ENCODE measurements around the gene APOA5.
"Not testable (repeated sequence)": the region's sequence is repeated elsewhere in the genome, so short reads cannot be mapped to it uniquely, and the experiment has no call there.

APOA5 gene

DNA sequence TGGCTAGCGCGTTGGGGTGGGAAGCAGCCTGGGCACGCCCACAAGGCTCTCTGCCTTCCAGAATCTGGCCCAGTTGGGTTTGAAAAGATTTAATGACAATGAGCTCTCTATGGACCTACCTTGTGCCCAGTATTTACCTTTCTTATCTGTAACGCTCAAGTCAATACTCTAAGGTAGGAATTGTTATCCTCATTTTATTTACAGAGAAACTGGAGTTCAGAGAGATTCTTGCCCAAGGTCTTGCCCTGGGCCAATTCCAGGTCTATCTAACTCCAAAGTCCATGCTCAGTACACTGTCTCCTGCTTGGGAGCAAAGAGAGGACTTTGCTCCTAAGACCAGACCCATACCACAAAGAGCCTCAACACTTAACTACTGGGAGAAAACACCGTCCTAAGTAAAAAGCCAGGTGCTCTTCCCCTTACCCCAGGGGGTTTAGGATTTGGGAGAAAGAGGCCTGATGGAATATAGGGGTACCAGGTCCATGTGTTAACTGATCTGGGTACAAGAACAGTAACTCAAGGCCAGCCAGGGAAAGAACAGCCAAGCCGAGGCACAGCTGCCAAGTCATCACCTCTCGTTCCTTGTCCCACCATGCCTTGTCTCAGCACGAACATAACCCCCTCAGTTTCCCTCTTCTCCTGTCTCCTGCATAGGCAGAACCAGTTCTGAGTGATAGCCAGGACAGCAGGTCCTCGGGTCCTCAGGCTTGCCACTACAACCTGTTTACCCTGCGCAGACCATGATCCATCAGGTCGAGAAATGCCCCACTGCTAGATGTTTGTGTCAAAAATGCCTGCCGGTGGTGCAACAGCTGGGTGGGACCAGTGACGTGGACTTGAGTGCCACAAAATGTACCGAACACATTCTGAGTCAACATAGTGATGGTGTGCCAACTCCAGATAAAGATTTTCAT, 16.8 kb upstream of the APOA5 start:
- no peak for DNase-seq
- in situ Hi-C loops (cut with HindIII; ENCODE audit: low pct_ligation_motif_present, low pct_unique_long_range_greater_than_20kb, low sequenced_read_pairs): no loop called here

DNA sequence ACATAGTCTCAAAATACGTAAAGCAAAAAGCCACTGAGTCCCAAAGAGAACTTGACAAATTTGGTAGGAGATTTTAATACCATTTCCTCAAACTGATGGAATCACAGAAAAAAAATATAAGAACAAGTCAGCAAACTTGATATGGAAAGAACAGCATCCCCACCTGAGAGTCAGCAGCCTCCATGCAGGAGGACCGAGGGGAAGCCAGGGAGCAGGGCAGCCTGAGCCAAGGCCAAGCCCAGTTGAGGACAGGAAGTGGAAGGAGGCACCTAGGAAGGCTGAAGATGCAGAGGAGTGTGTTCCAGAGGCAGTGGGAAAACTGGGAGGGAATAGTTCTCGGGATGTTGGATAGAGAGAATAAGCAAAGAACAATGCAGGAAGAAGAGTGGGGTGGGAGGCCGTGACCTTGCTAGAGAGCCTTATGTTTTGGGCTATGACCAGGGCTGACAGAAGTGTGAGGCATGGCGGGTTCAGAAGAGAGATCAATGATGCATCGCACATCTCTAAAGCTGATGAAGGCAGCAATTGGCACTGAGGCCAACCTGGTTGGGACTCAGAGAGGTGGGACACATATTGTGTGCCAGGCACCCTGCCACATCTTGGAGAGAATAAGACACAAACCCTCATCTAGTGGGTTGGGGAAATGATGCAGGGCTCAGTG, 16.1 kb upstream of the APOA5 start:
- in situ Hi-C loops (cut with HindIII; ENCODE audit: low pct_ligation_motif_present, low pct_unique_long_range_greater_than_20kb, low sequenced_read_pairs): no loop called here
- DNase-seq: no peak

DNA sequence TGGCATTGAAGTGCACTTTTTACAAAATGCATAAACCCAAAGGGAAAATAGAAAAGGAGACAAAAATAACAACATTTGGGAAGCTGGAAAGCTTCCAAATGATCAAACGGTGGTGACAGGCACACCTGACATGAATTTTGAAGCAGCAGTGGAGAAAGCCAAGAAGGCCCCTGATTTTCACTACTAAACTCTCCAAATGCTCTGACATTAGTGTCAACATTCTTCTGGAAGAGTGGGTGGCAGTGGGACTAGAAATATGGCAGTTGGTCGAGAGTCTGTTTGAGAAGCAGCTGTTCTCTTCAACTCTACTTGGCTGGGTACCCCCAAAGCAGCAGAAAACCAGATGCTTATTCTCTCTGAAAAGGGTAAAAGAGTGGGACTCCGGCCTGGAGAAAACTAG, 12.3 kb upstream of the APOA5 start:
- in situ Hi-C loops (cut with HindIII; ENCODE audit: low pct_ligation_motif_present, low pct_unique_long_range_greater_than_20kb, low sequenced_read_pairs): no loop called here

DNA sequence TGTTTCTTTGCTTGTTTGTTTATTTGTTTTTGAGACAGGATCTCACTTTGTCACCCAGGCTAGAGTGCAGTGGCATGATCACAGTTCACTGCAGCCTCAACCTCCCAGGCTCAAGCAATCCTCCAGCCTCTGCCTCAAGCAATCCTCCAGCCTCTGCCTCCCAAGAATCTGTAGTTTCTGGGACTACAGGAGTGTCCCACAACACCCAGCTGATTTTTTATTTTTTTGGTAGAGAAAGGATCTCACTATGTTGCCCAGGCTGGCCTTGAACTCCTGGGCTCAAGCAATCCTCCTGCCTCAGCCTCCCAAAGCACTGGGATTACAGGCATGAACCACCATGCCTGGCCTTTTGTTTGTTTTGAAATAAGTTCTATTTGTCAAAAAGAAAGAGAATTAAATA, 10.0 kb upstream of the APOA5 start:
- DNase-seq; in situ Hi-C loops (cut with HindIII; ENCODE audit: low pct_ligation_motif_present, low pct_unique_long_range_greater_than_20kb, low sequenced_read_pairs): not testable (repeated sequence)

More for the DNA sequence above, 12.3 kb upstream of the APOA5 start:
- DNase-seq: no peak

DNA sequence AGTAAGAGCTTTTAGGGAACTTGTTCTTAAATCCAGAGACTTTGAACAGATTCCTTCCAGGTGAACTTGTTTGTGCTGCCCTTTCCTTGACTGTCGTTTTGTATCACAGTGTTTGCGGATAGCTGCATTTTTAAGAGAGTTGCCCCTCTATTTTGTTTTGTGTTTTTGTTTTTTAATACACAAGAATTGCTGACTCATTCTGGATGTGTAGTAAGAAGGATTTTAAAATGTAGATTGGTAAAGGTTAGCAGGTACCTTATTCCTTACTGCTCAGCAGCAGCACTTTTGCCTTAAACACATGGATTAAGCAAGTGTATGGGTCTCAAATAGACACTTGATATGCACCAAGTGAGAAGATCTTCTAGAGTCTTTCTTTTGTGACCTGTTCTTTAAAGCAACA, 8.9 kb upstream of the APOA5 start:
- no peak for DNase-seq
- in situ Hi-C loops (cut with HindIII; ENCODE audit: low pct_ligation_motif_present, low pct_unique_long_range_greater_than_20kb, low sequenced_read_pairs): no loop called here

DNA sequence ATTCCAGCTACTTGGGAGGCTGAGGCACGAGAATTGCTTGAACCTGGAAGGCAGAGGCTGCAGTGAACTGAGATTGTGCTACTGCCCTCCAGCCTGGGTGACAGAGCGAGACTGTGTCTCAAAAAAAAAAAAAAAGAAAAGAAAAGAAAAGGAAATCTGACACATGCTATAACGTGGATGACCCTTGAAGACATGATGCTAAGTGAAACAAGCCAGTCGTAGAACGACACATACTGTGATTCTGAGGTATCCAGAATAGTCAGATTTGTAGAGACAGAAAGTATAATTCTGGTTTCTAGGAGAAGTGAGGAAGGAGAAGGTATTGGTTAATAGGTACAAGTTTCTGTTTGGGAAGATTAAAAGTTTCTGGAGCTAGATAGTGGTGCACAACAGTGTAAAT, 6.7 kb upstream of the APOA5 start:
- no peak for DNase-seq
- in situ Hi-C loops (cut with HindIII; ENCODE audit: low pct_ligation_motif_present, low pct_unique_long_range_greater_than_20kb, low sequenced_read_pairs): no loop called here

DNA sequence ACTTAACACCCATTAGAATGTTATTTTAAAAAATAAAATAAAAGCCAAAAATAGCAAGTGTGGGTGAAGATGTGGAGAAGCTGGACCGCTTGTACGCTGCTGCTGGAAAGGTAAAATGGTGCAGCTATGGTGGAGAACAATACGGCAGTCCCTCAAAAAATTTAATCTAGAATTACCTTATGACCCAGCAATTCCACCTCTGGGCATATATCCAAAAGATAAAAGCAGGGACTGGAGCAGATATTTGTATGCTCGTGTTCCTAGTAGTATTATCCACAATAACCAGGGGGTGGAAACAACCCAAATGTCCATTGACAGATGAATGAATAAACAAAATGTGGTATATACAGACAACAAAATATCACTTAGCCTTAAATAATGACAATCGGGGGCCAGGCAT, 6.1 kb upstream of the APOA5 start:
- no peak for DNase-seq
- in situ Hi-C loops (cut with HindIII; ENCODE audit: low pct_ligation_motif_present, low pct_unique_long_range_greater_than_20kb, low sequenced_read_pairs): no loop called here

DNA sequence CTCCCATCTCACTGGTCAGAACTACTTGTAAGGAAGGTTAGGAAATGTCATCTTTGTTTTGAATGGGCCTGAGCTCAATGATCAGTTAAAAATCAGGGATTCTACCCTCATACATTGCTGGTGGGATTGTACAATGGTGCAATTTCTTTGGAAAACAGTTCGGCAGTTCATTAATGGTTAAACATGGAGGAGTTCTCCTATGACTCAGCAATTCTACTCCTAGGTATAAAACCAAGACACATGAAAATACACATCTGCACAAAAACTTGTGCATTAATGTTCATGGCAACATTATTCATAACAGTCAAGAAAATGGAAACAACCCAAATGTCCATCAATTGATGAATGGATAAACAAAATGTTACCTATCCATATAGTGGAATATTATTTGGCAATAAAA, 4.9 kb upstream of the APOA5 start:
- in situ Hi-C loops (cut with HindIII; ENCODE audit: low pct_ligation_motif_present, low pct_unique_long_range_greater_than_20kb, low sequenced_read_pairs): no loop called here
- DNase-seq: no peak

DNA sequence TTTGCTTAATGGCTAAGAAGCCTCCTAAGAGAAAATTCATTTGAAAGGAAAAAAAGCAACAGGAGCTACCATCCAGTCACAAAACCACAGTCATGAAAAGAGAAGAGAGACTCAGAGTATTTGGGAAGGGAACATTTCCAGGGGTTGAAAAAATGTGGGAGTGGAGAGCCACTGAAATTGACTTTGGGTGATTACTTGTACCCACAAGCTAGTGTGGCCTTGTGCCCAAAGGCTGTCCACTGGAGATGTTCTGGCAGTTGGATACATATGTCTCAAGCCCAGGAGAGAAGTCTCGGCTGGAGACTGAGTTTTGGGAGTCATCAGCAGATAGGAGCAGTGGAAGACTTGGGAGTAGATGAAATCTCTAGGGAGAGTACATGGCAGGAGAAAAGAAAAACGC, 3.2 kb upstream of the APOA5 start:
- in situ Hi-C loops (cut with HindIII; ENCODE audit: low pct_ligation_motif_present, low pct_unique_long_range_greater_than_20kb, low sequenced_read_pairs): no loop called here
- DNase-seq: no peak

DNA sequence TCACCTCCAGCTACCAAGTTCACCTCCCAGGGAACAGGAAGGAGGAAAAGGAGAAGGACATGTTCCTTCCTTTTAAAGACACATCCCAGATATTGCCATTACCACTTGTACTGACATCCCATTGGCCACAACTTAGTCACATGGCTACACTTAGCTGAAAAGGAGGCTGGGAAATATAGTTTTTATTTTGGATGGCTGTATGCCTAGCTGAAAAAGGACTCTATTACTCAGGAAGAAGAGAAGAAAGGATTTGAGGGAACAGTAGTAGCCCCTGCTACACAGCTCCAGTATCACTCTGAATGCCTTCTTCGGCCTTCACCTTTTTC, 2.1 kb upstream of the APOA5 start:
- DNase-seq: peak; percentile 16
- in situ Hi-C loops (cut with HindIII; ENCODE audit: low pct_ligation_motif_present, low pct_unique_long_range_greater_than_20kb, low sequenced_read_pairs): no loop called here

DNA sequence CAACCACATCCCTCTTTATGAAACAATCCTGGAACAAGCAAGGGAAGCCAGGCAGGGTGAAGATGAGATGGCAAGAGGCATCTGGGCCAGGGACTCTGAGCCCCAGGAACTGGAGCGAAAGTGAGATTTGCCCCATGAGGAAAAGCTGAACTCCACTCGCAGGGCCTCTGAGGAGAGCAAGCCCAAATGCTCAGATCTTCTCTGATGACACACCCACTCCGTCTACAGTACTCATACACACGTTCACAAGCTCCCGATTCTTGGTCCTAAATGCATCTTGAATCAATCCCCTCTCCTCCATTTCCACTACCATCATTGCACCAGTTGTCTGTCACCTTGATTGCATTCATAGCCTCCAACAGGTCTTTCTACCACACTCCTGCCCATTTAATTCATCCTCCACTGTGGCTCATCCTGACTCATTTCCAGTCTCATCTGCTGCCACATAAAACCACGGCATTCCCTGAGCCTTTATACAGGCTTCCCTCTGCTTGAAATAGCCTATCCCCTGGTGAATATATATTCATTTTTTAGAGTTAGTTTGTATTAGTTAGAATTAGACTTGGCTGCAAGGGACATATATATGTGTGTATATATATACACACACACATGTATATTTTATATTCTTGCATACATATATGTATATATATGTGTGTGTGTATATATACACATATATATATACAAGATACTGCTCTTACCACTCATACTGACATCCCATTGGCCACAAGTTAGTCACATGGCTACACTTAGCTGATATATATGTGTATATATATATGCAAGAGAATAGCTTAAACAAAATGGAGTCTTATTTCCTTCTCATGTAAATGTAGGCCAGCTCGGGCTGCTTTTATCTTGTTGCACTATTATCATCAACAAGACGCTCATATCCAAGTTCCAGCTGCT, 1.4 kb upstream of the APOA5 start:
- DNase-seq: peak; percentile 67
- in situ Hi-C loops (cut with HindIII; ENCODE audit: low pct_ligation_motif_present, low pct_unique_long_range_greater_than_20kb, low sequenced_read_pairs): no loop called here

DNA sequence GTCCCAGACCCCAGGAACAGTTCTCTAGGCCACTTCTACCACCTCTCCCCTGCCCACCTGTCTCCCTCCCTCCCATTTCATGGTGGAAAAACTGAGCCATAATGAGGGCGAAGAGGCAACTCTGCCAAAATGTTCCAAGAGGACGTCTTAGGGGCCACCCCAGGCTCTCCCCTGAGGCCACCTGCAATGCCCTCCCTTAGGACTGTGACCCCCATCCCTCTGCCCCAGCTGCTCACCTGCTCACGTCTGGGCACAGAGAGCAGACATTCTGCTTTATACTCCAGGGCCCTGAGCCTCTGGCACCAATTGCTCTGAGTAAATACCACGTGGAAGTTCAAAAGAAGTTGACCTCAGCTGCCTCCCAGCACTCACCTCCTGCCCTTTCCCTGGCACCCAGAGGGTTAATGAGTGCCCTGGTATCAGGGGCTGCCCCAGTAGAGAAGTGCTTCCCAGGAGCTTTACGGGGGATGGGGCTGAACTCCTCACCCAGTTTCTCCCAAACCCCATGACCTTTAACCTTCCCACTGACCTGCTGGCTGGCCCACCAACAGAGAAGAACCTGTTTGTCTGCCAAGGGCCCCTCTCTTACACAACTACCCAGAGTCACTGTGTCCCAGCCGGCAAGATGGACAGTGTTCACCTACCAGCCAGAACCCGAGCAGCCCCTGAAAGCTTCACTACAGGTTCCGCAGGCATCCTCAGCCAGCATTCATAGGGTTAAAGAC, 627 bp upstream of the APOA5 start:
- DNase-seq: no peak
- in situ Hi-C loops (cut with HindIII; ENCODE audit: low pct_ligation_motif_present, low pct_unique_long_range_greater_than_20kb, low sequenced_read_pairs): no loop called here

DNA sequence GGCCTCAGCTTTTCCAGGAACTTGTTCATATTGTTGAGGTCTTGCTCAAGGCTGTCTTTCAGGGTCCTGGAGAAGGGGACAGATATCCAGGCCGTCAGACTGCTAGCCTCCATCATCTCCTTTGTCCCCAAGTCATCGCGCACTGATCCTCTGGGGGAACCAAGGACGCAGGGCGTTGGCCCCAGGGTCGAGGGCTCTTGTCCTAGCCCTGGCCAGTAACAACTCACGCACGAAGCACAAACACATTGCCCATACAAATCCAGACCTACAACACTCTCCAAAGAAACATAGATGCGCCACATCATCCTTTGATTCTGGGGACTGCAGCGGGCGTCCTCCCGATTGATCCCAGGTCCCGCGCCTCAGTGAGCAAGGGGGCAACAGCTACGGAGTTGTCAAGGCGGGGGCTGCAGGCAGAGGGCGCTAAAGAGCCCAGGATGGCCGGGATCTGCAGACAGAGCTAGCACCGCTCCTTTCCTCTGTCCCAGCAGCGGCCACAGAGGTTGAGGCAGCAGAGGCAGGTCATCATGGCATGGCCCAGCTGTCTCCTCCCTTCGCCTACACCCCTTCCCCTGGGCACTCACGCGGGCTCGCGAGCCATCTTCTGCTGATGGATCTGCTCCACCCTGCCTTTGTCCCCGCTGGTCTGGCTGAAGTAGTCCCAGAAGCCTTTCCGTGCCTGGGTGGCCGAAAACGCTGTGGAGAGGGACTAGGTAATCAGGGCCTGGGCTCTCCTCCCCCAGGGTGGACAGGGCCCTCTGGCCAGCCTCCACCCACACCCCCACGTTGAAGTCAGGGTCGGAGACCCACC, 472 bp downstream of the APOA5 start:
- in situ Hi-C loops (cut with HindIII; ENCODE audit: low pct_ligation_motif_present, low pct_unique_long_range_greater_than_20kb, low sequenced_read_pairs): no loop called here
- DNase-seq: peak; percentile 53

DNA sequence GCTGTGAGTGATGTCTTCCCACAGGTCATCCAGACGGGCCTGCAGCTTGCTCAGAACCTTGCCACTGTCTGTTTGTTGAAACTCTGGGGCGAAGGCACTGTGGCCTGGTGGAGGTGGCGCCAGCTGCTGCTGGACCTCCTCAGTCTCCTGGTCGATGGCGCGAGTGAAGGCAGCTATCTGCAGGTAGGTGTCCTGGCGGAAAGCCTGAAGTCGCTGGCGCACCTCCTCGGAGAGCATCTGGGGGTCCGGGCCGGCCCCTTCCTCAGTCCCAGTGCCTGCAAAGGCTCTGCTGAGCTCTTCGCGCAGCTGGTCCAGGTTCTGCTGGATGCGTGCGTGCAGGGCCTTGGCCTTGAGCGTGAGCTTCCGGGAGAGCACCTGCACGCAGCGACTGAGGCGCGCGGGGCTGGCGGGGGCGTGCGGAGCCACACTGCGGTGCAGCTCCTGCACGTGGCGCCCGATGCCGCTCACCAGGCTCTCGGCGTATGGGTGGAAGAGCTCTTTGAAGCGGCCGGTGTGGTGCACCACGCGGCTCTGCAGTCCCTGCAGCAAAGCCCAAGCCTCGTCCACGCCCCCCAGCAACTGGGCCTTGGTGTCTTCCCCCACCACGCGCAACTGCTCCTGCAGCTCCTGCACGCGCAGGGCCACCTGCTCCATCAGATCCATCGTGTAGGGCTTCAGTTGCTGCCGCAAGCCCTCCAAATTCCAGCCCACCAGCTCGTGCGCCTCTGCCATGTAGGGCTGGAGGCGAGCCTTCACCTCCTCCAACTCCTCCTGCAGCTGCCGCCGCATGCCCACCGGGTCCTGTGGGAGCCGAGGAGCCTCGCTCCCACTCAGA, 1.3 kb downstream of the APOA5 start:
- DNase-seq: no peak
- in situ Hi-C loops (cut with HindIII; ENCODE audit: low pct_ligation_motif_present, low pct_unique_long_range_greater_than_20kb, low sequenced_read_pairs): no loop called here

DNA sequence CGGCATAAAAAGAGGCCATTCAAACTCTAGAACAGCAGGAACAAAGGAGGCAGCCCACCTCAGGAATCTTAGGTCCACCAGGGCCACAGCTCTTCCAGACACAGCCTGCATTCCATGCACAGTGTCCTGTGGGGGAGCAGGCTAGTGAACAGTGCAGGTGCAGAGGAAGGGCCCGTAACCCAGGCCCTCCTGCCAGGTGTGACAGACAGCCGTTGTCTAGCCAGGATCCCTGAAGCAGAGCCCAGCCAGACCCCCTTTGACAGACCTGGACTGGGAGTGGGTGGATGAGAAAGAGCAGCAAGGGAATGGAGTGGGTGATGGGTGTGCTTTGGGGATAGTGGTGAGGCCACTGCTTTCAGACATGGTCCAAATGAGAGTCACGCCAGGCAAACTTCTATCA, 2.7 kb downstream of the APOA5 start:
- DNase-seq: no peak
- in situ Hi-C loops (cut with HindIII; ENCODE audit: low pct_ligation_motif_present, low pct_unique_long_range_greater_than_20kb, low sequenced_read_pairs): no loop called here

DNA sequence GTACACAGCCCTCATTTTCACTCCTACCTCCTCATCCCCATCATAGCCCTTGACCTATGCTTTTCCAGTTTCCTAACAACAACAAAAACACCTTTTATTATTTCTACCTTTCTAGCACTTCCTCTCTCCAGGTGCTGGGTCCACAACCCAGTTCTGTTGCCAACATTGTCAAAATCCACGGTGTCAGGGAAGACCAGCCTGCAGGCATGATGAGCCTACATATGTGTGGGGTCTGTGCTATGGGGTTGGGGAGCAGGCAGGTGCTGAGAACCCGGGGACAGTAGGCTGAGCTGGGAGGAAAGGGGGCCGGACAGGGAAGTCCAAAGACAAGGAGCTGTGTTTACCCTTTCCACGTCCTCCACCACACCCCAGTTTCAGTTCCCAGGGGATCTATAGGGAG, 3.1 kb downstream of the APOA5 start:
- in situ Hi-C loops (cut with HindIII; ENCODE audit: low pct_ligation_motif_present, low pct_unique_long_range_greater_than_20kb, low sequenced_read_pairs): no loop called here

DNA sequence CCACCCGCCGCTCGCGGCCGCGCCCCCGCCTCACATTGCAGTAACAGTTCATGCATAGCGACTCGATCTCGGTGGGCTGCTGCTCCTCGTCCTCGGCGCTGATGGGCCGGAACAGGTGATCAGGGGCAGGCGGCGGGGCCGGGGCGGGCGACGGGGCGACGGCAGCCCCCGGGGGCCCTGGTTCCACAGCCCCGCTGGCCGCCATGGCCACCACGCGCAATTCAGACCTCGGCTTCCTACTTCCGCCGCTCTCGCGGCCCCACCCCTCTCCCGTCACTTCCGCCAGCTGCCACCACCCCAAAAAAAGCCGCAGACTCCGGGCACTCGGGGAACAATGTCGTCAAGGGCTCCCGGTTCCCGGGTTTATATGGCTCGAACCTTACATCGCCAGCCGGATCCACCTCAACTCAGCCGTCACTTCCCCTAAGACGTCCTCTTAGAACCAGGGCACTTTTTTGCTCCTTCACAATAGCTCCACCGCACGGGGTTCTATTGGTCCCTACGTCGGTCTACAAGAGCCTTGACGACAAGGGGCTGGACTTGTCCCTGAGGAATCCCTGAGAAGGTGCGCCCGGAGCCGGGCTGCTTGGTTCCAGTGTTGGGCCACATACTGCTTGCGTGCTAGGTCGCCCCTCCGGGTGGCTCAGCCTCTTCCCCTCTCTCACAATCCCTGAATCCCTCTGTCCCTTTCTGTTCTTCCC, 3.7 kb downstream of the APOA5 start, which contains the start of gene ZPR1:
TSS of gene ZPR1 (minus strand) at position 238 of the 701 bp plus-strand sequence. CDS start at position 205, 33 bp downstream.
- in situ Hi-C loops (cut with HindIII; ENCODE audit: low pct_ligation_motif_present, low pct_unique_long_range_greater_than_20kb, low sequenced_read_pairs): no loop called here
- peak; percentile 59 for DNase-seq

More for the DNA sequence above, 3.1 kb downstream of the APOA5 start:
- no peak for DNase-seq

Measured in ACHN (cell line).